ENCODE measurements around the gene SPEF1.
"Not testable (repeated sequence)": the region's sequence is repeated elsewhere in the genome, so short reads cannot be mapped to it uniquely, and the experiment has no call there.

SPEF1 gene

DNA sequence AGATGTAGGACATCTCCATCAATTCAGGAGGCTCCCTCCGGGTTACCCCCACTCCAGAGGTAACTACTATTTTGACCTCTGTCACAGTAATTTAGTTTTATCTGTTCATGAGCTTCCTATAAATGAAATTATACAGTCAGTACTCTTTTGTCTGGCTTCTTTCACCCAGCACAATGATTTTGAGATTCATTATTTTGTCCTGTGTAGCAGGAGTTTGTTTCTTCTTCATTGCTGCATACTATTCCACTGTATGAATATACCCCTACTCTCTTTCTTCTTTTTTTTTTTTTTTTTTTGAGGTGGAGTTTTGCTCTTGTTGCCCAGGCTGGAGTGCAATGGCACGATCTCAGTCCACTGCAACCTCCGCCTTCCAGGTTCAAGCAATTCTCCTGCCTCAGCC is 27.3 kb upstream of the SPEF1 start:
- DNase-seq (ENCODE audit: low read depth): no peak

DNA sequence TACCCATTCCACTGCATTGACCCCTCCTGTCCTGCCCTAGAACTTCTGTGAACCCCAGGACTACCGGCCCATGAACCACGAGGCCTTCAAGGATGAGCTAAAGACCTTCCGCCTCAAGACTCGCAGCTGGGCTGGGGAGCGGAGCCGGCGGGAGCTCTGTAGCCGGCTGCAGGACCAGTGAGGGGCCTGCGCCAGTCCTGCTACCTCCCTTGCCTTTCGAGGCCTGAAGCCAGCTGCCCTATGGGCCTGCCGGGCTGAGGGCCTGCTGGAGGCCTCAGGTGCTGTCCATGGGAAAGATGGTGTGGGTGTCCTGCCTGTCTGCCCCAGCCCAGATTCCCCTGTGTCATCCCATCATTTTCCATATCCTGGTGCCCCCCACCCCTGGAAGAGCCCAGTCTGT is 23.5 kb upstream of the SPEF1 start:
- no peak for DNase-seq (ENCODE audit: low read depth)

DNA sequence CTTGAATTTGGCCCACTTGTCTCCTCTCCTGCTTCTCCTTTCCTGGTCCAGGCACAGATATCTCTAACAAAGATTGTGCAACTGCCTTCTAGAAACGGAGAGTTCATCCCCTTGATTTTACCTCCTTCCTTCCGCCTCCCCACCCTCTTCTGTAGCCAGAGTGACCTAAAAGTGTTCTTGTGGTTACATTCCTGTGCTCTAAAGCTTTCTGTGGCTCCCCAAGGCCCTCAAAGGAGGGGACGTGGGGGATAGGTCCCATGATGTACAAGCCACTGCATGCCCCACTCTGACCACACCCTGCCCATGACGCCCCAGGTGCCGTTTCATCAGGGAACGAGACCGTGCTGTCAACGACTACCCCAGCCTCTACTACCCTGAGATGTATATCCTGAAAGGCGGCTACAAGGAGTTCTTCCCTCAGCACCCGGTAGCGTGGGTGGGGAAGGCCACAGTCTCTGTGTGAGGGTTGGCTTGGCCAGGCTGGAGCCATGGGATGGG is 23.1 kb upstream of the SPEF1 start:
- DNase-seq (ENCODE audit: low read depth): no peak

DNA sequence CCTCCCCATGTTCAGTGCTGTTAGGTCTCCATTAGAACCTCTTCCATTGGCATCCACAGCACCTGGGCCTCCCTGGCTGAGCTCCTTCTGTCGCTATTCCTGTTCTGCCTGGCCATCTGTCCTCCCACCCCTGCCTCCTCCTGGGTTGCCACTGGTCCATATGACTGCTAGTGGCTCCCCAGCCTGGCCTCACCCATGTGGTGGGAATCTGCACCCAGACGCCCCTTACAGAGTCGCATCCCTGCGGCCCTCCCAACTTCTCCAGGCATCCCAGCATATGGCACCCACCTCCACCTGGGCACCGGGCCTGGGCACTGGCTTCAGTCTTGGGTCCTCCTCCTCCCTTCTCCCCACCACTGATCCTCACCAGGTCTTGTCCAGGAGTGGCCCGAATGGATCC is 22.6 kb upstream of the SPEF1 start:
- no peak for DNase-seq (ENCODE audit: low read depth)

DNA sequence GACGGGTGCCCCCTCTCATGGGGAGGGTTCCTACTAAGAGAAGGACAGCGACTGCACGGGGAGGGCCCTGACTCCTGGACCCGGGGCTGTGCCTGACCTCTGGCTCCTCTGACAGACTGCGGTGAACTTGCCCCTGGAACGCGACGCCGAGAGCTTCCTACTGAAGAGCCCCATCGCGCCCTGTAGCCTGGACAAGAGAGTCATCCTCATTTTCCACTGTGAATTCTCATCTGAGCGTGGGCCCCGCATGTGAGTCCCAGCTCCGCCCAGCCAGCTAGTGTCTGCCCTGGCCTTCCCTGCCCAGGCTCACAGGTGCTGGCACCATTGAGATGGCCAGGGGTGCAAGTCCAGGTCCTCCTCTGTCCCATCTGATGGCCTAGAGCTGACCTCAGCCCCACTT is 22.0 kb upstream of the SPEF1 start:
- DNase-seq (ENCODE audit: low read depth): no peak

DNA sequence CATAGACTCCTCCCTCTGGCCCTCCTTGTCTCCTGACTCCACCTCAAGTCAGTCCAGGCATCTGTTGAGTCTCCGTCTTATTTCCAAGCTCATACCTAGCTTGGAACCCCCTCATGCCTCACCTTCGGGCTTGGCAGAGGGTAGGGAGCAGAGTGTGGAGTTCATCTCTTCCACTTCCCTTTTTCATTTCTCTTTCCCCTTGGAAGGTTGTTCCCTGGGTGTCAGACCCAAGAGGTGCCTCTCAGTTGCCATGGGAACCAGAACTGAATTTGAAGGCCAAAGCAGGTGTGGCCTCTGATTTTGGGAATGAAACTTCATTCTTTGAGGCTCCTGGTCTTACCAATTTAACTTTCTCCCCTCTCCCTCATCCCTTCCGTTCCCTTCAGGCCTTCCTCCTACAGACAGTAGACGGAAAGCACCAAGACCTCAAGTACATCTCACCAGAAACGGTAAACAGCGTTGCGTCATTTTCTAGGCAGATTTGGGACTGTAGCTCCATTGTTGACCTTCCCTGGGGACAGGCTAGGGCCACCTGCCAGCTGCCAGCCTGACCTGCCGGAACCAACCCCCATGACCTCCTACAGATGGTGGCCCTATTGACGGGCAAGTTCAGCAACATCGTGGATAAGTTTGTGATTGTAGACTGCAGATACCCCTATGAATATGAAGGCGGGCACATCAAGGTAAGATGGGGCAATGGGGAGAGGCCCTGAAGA is 21.4 kb upstream of the SPEF1 start:
- no peak for DNase-seq (ENCODE audit: low read depth)

DNA sequence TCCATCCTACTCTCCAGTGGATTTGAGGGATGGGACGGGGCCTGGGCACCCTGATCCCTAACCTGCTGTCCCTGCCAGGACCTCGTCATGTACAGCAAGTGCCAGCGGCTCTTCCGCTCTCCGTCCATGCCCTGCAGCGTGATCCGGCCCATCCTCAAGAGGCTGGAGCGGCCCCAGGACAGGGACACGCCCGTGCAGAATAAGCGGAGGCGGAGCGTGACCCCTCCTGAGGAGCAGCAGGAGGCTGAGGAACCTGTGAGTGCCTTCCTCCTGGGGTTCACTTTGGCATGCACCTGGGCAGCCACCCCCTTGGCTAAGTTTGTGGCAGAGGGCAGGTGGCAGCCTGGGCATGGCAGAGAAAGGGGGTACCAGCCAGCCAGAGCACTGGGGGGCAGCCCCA is 20.6 kb upstream of the SPEF1 start:
- DNase-seq (ENCODE audit: low read depth): no peak

DNA sequence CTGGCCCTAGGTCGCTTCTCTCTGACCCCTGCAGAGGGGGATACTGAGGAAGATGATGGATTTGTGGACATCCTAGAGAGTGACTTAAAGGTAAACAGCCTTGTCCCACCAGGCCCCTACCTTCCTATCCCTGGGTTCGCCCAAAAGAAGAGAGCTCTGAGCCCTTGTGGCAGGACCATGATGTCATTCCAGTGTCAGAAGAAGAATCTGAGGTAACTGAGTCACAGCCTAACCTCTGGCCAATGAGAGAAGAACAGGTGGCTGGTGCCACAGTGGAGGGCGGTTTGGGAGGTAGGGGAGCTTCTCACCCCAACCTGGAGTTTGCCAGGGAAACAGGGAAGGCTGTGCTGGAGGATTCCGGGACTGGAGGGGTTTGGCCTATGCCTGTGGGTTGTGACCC is 20.1 kb upstream of the SPEF1 start:
- no peak for DNase-seq (ENCODE audit: low read depth)

DNA sequence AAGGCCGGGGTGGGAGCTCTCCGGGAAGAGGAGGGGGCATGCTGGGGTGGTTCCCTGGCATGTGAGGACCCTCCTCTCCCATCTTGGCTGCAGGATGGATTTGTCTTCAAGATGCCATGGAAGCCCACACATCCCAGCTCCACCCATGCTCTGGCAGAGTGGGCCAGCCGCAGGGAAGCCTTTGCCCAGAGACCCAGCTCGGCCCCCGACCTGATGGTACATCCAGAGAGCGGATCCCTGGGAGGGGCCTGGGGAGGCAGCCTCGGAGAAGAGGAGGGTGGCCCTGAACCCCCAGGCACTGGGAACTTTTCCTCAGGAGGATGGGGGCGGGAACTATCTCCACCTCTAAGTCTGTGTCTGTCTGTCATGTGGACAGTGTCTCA is 19.6 kb upstream of the SPEF1 start:
- DNase-seq (ENCODE audit: low read depth): no peak

DNA sequence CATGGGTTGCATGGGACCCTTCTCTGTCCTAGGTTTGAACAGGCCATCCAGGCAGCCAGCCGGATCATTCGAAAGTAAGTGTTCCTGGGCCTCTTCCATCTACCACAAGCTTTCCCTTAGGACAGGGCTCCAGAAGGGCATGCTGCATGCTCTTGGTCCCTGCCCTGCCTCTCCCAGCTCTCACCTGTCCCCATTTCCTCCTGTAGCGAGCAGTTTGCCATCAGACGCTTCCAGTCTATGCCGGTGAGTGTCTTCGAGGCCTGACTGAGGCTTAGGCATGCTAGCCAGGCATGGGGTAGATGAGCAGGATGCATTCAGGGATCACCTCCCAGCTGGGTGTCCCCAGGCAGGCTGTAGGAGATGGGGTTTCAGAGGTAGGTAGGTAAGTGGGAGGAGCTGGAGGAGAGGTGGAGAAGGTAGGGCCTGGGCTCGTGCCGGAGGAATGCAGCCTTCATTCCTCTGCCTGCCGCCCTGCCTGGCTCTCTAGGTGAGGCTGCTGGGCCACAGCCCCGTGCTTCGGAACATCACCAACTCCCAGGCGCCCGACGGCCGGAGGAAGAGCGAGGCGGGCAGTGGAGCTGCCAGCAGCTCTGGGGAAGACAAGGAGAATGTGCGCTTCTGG is 19.1 kb upstream of the SPEF1 start:
- DNase-seq (ENCODE audit: low read depth): no peak

DNA sequence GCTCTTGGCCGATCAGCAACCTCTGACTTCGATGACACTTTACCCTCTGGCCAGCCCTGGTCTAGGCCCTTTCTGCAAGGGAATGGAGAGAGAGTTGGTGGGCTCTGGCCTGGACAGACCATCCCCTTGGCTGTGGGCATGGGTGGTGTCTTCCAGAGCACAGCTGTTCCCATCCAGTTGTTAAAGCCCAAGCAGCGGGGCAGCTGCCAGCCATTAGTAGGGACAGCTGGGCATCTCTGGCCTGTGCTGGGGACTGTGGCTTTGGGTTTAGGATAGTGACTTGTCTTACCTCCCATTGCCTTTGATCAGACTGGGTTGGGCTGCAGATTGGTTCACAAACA is 17.6 kb upstream of the SPEF1 start:
- DNase-seq (ENCODE audit: low read depth): no peak

DNA sequence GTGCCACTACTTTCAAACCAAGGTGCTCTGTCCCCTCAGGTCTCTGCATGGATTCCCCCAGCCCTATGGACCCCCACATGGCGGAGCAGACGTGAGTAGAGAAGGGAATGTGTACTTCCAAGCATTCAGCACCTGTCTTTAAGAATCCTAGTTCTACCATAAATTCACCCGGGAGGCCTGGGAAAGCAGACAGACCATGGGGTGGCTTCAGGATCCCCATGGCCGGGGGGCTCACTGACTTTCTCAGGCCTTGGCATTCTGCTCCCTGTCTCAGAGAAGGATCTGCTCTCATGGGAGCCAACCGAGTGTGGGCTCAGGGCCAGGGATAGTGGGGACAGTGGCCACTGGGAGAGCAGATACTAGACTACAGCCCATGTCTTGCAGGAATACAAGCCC is 17.1 kb upstream of the SPEF1 start:
- no peak for DNase-seq (ENCODE audit: low read depth)

DNA sequence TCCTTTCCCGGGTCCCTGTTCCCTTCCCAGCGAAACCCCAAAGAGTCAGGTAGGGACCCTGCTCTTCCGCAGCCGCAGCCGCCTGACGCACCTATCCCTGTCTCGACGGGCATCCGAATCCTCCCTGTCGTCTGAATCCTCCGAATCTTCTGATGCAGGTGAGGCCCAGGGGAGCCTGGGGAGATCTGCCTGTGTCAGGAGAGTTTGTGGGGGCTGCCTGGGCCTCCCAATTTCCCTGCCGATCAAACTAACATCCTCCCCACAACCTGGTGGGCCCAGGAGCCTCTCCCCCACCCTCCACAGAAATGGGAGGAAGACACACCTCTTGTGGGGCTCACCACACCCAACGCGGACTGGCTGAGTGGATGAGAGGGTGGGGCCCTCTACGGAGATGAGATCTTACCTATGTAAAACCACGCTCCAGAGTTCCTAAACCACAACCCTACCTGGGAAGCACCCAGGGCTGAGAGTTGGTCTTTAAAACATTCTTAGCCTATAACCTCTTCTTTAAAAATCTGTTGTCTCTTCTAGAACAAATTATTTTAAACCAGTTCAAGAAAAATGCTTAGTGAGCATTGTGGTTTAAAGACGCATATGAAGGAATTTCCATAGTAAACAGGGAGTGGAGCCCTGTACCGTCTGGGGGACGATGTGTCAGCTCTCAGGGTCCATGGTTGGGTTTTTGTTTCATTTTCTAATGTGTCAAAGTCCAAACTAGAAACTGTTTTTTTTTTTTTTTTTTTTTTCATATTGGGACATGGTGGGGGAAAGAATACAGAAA is 16.5 kb upstream of the SPEF1 start:
- DNase-seq (ENCODE audit: low read depth): no peak

DNA sequence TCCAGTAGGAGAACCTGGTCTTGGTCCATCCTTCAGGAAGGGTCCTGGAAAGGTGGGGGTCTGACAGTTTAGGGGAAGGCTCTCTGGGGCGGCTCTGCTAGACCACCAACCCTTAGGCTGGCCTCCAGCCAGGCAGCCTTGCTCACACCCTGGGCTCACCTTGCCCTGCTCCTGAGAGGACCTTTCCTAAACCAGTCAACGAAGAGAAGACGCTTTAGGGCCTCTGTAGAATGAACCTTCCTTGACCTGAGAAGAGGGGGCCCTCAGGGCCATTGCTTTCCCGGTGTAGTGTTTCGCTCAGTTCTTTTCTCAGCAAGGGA is 15.9 kb upstream of the SPEF1 start:
- no peak for DNase-seq (ENCODE audit: low read depth)

DNA sequence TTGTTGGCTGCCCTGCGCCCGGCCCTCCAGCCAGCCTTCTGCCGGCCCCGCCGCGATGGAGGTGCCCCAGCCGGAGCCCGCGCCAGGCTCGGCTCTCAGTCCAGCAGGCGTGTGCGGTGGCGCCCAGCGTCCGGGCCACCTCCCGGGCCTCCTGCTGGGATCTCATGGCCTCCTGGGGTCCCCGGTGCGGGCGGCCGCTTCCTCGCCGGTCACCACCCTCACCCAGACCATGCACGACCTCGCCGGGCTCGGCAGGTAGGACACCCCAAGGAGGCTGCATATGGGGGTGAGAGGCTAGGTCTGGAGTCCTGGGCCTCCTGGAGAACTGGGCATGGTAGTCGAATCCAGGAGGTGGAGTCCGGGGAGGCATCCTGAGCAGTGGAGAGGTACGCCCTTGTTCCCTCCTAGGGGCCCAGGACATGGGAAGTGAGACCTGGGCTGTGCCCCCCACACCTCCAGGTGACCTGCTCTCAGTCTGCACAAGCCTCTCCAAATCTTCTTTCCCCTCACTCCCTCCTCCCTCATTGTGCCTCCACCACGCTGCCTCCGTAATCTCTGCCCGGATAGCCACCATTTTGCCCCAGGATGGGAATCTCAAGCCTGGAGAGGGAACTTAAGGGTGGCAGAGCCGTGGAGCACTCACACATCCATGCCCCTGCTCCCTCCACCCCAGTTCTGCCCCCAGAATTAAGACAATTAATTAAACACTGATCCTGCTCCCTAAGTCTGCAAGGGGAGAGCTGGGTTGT is 15.4 kb upstream of the SPEF1 start:
- no peak for DNase-seq (ENCODE audit: low read depth)

DNA sequence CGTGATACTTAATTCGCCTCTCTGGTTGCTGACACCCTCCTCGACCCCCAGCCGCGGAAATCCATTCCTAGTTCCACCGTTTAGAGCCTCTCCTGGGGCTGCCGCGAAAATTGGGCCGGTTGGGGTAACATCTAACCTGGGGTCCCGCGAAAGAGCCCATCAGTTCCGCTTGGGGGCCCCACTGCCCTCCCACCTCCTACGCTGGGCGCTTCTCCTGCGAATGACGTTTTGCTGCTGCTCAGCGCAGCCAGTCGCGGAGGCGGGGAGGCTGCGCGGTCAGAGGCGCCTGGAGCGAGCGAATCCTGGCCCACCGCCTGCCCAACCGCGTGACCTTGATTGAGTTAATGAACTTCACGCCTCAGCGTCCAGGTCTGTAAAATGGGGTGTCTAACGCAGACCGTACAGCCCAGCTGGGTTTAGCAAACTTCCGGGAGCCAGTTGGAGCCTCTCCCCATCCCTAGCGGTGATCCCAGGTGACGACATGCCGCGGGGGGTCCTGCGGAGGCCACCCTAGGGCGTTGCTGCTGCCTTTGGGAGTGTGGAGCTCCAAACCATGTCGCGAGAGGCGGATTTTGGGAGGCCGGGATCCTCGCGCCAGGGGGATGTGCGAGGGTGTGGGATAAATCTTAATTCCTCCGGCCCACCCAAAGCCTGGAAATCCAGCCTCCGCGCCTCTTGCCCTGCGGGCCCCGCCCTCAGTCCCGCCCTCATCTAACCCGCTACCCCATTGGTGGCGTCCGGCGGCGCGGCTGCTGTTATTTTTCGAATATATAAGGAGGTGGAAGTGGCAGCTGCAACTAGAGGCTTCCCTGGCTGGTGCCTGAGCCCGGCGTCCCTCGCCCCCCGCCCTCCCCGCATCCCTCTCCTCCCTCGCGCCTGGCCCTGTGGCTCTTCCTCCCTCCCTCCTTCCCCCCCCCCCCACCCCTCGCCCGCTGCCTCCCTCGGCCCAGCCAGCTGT is 14.5 kb upstream of the SPEF1 start, which contains the start of gene CDC25B:
Gene CDC25B (plus strand): TSS at position 800 of the 958 bp plus-strand sequence. CDS start 222 bp downstream, outside the sequence.
- peak; percentile 70 for DNase-seq (ENCODE audit: low read depth)

DNA sequence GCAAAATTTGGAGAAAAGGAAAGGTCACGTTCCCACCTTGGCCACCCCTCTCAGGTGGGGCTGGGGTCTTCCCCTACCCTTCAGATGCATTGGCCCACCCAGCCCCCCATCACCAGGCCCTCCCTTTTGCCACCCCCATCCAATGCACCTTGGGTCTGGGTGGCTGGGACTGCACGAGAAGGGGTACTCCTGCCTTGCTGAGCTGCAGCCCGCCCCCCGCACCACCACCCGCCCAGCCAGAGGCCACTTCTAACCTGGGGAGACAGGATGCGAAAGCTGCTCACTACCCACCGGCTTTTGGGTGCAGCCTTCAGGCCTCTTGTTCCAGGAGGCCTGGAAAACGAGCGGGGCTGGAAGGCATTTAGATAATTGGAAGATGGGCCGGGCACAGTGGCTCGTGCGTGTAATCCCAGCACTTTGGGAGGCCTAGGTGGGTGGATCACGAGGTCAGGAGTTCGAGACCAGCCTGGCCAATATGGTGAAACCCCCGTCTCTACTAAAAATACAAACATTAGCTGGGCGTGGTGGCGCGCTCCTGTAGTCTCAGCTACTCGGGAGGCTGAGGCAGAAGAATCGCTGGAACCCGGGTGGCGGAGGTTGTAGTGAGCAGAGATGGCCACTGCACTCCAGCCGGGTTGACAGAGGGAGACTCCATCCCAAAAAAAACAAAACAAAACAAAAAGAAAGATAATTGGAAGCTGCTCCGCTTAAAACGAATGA is 13.6 kb upstream of the SPEF1 start:
- DNase-seq (ENCODE audit: low read depth): no peak

DNA sequence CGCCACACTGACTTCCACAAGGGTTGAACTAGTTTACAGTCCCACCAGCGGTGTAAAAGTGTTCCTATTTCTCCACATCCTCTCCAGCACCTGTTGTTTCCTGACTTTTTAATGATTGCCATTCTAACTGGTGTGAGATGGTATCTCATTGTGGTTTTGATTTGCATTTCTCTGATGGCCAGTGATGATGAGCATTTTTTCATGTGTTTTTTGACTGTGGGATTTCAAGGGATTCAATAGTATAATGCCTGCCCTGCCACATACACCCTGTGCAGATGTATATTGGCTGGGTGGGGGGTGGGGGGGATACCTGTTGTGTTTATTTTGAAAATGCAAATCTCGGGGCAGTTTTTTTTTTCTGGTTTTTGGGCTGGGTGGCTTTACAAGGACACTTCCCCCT is 12.9 kb upstream of the SPEF1 start:
- not testable (repeated sequence) for DNase-seq (ENCODE audit: low read depth)

DNA sequence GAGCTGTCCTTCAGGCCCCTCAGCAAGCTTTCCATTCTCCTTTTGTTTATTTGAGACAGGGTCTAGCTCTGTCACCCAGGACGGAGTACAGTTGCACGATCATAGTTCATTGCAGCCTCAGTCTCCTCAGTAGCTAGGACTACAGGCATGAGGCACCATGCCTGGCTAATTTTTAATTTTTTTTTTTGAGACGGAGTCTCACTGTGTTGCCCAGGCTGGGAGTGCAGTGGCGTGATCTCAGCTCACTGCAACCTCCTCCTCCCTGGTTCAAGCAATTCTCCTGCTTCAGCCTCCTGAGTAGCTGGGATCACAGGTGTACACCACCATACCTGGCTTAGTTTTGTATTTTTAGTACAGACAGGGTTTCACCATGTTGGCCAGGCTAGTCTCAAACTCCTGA is 8.0 kb upstream of the SPEF1 start:
- DNase-seq (ENCODE audit: low read depth): not testable (repeated sequence)

DNA sequence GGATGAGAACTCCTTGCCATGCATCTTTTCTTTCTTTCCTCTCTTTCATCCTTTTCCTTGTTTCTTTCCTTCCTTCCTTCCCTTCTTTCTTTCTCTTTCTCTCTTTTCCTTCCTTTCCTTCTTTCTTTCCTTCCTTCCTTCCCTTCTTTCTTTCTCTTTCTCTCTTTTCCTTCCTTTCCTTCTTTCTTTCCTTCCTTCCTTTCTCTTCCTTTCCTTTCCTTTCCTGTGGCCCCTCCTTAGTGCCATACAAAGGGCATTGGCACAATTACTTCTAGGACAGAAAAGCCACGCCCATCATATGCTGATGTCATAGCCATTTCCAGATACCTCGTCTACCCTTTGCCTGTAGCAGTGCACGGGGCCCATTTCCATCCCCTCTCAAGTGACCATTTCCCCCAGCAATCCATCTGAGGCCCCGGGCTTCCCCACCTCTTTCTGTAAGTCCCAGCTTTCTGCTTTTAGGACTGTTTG is 7.5 kb upstream of the SPEF1 start:
- no peak for DNase-seq (ENCODE audit: low read depth)

Measured in stimulated activated CD8-positive, alpha-beta memory T cell treated with anti-CD3 and anti-CD28 coated beads, Interleukin-15, amount 100 ng/mL, for 24 hours (primary cell).